HL-60 (cell line): ENCODE measurements around the gene SUCNR1.

Experiments
- DNase-seq, 2 experiments: peaks; one replicate each; pipeline ENCODE4 v3.0.0-alpha.2; 2010 to 2020; ENCODE audit warnings: low read depth in 1 of 2, low spot score in 1 of 2
- H3K27ac ChIP-seq: fragments of 250-450 bp; sonication (Bioruptor Pico); replicated peaks from 2 replicates; pipeline ENCODE4 v1.5.1; 2020; ENCODE audit warnings: mild to moderate bottlenecking, moderate library complexity
- H3K27me3 ChIP-seq: fragments of 250-450 bp; sonication (Bioruptor Pico); 2 replicates; pipeline ENCODE4 v1.5.1; 2021; ENCODE audit warnings: mild to moderate bottlenecking, moderate library complexity; ENCODE audit not compliant: insufficient read depth, poor library complexity, severe bottlenecking
- H3K4me3 ChIP-seq: replicated peaks from 2 replicates; pipeline ENCODE4 v1.5.1; 2011; ENCODE audit warnings: mild to moderate bottlenecking, control low read depth, low read length; ENCODE audit not compliant: insufficient read depth
- CTCF ChIP-seq: IDR thresholded peaks from one replicate; pipeline ENCODE4 v1.5.1; 2011; ENCODE audit warnings: low read length, control low read depth, inconsistent platforms; ENCODE audit not compliant: insufficient read depth
- GABPA ChIP-seq: IDR thresholded peaks from 2 replicates; pipeline ENCODE4 v1.6.1; 2012; ENCODE audit warnings: low read depth
- POLR2AphosphoS5 ChIP-seq: IDR thresholded peaks from 2 replicates; pipeline ENCODE4 v1.6.1; 2012; ENCODE audit warnings: low read depth
- SPI1 ChIP-seq: IDR thresholded peaks from 2 replicates; pipeline ENCODE4 v1.6.1; 2012; ENCODE audit warnings: low read depth, mild to moderate bottlenecking, borderline replicate concordance
- TF ChIP-seq, protein P1 (sequence below): IDR thresholded peaks from 2 replicates; pipeline ENCODE4 v1.6.1; 2012; ENCODE audit warnings: low read depth; ENCODE audit not compliant: insufficient replicate concordance

The SUCNR1 gene

DNA sequence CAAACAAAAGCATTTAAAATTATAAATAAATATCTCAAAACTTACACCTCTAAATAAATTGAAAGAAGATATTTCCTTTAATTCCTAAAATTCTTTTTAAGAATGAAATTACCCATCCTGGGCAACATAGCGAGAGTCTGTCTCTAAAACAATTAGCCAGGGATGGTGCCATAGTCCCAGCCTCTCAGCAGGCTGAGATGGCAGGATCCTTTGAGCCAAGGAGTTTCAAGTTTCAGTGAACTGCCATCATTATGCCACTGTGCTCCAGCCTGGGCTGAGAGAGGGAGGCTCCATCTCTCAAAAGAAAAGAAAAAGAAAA, 34.2 kb upstream of the SUCNR1 start:
- H3K27me3 ChIP-seq = no peaks in the 10 kb centered on the region
- no peak overlapping the region for H3K4me3 ChIP-seq
- no peak for TF ChIP-seq GABPA
- TF ChIP-seq, protein P1, sequence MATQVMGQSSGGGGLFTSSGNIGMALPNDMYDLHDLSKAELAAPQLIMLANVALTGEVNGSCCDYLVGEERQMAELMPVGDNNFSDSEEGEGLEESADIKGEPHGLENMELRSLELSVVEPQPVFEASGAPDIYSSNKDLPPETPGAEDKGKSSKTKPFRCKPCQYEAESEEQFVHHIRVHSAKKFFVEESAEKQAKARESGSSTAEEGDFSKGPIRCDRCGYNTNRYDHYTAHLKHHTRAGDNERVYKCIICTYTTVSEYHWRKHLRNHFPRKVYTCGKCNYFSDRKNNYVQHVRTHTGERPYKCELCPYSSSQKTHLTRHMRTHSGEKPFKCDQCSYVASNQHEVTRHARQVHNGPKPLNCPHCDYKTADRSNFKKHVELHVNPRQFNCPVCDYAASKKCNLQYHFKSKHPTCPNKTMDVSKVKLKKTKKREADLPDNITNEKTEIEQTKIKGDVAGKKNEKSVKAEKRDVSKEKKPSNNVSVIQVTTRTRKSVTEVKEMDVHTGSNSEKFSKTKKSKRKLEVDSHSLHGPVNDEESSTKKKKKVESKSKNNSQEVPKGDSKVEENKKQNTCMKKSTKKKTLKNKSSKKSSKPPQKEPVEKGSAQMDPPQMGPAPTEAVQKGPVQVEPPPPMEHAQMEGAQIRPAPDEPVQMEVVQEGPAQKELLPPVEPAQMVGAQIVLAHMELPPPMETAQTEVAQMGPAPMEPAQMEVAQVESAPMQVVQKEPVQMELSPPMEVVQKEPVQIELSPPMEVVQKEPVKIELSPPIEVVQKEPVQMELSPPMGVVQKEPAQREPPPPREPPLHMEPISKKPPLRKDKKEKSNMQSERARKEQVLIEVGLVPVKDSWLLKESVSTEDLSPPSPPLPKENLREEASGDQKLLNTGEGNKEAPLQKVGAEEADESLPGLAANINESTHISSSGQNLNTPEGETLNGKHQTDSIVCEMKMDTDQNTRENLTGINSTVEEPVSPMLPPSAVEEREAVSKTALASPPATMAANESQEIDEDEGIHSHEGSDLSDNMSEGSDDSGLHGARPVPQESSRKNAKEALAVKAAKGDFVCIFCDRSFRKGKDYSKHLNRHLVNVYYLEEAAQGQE = no peak
- TF ChIP-seq CTCF = no peak
- no peak for TF ChIP-seq POLR2AphosphoS5
- TF ChIP-seq SPI1 = no peak
- DNase-seq = no peak
- H3K27ac ChIP-seq = no peak overlapping the region

DNA sequence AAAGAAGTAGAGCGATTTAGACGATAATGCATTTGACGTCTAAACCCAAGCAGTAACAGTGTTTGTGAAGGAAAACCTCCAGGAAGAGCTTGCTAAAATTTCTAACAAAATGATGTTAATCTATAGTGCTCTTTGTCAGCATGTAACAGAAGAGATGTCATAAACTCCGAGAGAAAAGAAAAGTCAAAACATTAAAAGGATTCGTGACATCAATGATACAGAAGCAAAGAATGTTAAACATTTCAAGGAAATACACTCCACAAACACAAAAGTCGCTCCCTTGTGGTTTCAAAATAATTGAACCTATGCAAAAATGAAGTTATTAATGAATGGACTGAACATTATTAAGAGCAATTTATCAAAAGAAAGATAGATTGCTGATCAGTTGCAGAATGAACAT, 31.6 kb upstream of the SUCNR1 start:
- TF ChIP-seq GABPA = no peak
- TF ChIP-seq, protein P1 = no peak
- no peak for TF ChIP-seq SPI1
- TF ChIP-seq CTCF = no peak
- TF ChIP-seq POLR2AphosphoS5 = no peak
- DNase-seq = no peak
- H3K27ac ChIP-seq = no peak overlapping the region
- no peaks in the 10 kb centered on the region for H3K27me3 ChIP-seq
- H3K4me3 ChIP-seq = no peak overlapping the region

- Histone ChIP-seq H3K27ac (no peak overlapping the region), H3K4me3 (no peak overlapping the region), H3K27me3 (no peaks in the 10 kb centered on the region)
- no peak for DNase-seq
- no peak for TF ChIP-seq CTCF
- TF ChIP-seq GABPA = no peak
- TF ChIP-seq, protein P1 = no peak
- no peak for TF ChIP-seq SPI1
- TF ChIP-seq POLR2AphosphoS5 = no peak
Observed at GRCh38 chr3:151843275-151843674, 30.2 kb upstream of the SUCNR1 start.
